ENCODE results near the gene TOM1L2.

The TOM1L2 gene

GRCh38 chr17:17848311-17849082 lies 123.7 kb downstream of the TOM1L2 start:
- DNase-seq (ENCODE audit: low read depth), result no peak
- TF ChIP-seq CTCF (IDR thresholded peaks at IDR 0.05; ENCODE audit: insufficient read depth, low read depth, low read length, missing control alignments), result no peak
- no peak overlapping the region for H3K4me3 ChIP-seq (ENCODE audit: low read depth, low read length)

- no peak for TF ChIP-seq CTCF (IDR thresholded peaks at IDR 0.05; ENCODE audit: insufficient read depth, low read depth, low read length, missing control alignments)
- DNase-seq (ENCODE audit: low read depth), result no peak
- no peak overlapping the region for H3K4me3 ChIP-seq (ENCODE audit: low read depth, low read length)
Observed at GRCh38 chr17:17847726-17848125, 124.5 kb downstream of the TOM1L2 start.

- no peak overlapping the region for H3K4me3 ChIP-seq (ENCODE audit: low read depth, low read length)
- no peak for TF ChIP-seq CTCF (IDR thresholded peaks at IDR 0.05; ENCODE audit: insufficient read depth, low read depth, low read length, missing control alignments)
- DNase-seq (ENCODE audit: low read depth), result no peak
Observed at GRCh38 chr17:17847118-17847689, 125.0 kb downstream of the TOM1L2 start.

GRCh38 chr17:17846645-17847044 lies 125.6 kb downstream of the TOM1L2 start:
- H3K4me3 ChIP-seq (ENCODE audit: low read depth, low read length), result no peak overlapping the region
- no peak for TF ChIP-seq CTCF (IDR thresholded peaks at IDR 0.05; ENCODE audit: insufficient read depth, low read depth, low read length, missing control alignments)
- DNase-seq (ENCODE audit: low read depth), result no peak

GRCh38 chr17:17846003-17846402 lies 126.2 kb downstream of the TOM1L2 start:
- DNase-seq (ENCODE audit: low read depth), result no peak
- no peak for TF ChIP-seq CTCF (IDR thresholded peaks at IDR 0.05; ENCODE audit: insufficient read depth, low read depth, low read length, missing control alignments)
- H3K4me3 ChIP-seq (ENCODE audit: low read depth, low read length), result no peak overlapping the region

GRCh38 chr17:17845046-17845775 lies 127.0 kb downstream of the TOM1L2 start:
- no peak for DNase-seq (ENCODE audit: low read depth)

More at GRCh38 chr17:17845046-17845775, 127.0 kb downstream of the TOM1L2 start:
- no peak for TF ChIP-seq CTCF (IDR thresholded peaks at IDR 0.05; ENCODE audit: insufficient read depth, low read depth, low read length, missing control alignments)
- no peak overlapping the region for H3K4me3 ChIP-seq (ENCODE audit: low read depth, low read length)
